HG03095 (cell line): ENCODE data around the gene HAUS2.
"Not testable (repeated sequence)": the region's sequence is repeated elsewhere in the genome, so short reads cannot be mapped to it uniquely, and the experiment has no call there.

ENCODE experiments used
- ATAC-seq: cut with Tn5 transposase; IDR thresholded peaks from one replicate; pipeline ENCODE4 v1.9.1; 2021; ENCODE audit warnings: moderate library complexity; ENCODE audit not compliant: unreplicated experiment

The HAUS2 gene

DNA sequence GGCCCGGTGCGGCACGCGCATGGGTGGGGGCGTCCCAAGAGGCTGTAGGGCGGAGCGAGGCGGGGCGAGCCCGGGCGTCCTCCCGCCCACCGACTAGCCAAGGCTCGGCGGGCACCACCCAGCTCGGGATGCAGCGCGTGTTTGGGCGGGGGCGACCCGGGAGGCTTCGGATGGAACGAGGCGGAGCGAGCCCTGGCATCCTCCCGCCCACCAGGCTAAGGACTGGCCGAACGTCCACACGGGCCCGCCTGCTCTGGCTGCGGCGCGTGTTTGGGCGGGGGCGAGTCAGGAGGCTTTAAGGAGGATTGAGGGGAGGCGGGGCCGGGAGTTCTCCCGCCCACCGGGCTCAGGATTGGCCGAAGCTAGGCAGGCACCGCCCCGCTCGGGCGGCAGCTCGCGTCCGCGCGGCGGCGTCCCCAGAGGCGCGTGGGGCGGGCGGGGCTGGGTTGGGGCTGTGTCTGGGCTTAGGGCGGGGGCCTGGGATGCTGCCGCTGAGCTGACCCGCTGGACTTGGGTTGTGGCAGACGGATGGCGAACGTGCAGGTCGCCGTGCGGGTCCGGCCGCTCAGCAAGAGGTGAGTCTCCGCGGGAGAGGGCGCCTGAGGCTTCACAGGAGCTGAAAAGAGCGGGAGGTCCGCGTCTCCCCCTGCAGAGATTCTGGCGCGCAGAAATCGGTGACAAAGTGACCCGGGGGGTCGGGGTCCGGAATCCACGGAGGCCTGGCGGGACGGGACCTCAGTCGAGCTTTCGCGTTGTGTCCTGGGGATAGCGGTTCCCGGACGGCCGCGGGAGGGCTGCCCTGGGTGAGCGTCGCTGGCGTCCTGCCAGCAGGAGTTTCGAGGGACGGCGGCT, 26.8 kb downstream of the HAUS2 start, which contains the start of gene STARD9:
Gene STARD9, plus strand, starts transcription at position 419 of the 852 bp plus-strand sequence. Its CDS starts 110 bp downstream, at position 529.
- peak; percentile 86 for ATAC-seq

DNA sequence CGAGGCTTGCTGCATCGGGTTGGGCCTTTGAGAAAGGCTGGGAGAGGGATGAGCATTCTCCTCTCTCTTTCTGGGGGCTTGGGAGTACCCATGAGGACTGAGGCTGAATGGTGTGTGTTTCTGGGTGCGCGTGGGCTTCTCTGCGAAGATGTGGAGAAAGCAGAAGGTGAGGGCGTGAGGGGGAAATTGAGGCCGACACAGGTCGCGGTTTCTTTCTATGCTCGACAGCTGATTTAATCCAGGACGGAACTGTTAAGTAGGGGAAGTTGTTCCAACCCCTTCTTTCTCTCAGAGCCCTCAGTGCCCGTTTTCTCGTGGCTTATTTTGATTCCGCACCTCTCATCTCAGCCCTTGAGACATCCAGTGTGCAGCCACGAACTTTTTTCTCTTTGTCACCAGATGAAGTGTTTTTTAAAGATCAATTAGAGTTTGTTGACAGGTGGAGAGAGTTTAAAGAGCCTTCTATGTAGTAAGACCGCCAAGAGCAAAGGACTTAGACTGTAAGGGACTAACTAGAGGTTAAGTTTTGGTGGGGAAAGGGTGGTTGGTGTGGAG, 27.5 kb downstream of the HAUS2 start:
- ATAC-seq, result no peak

DNA sequence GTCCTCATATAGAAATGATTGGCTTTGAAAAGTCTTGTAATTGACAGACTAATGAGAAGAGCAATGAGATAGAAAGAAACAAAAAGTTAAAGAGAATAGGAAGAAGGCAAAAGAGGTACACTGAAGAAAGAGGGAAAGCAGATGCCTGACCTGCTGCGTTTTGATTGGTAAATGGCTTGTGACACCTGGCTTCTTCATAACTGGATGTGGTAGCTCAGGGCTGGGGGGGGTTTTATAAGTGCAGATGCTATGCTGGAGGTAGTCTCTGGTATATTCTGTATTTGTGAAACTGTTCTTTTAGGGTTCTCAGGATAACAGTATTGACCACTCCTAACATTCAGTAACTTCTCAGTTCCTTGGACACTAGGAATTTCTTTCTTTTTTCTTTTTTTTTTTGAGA, 28.1 kb downstream of the HAUS2 start:
- ATAC-seq, result no peak

DNA sequence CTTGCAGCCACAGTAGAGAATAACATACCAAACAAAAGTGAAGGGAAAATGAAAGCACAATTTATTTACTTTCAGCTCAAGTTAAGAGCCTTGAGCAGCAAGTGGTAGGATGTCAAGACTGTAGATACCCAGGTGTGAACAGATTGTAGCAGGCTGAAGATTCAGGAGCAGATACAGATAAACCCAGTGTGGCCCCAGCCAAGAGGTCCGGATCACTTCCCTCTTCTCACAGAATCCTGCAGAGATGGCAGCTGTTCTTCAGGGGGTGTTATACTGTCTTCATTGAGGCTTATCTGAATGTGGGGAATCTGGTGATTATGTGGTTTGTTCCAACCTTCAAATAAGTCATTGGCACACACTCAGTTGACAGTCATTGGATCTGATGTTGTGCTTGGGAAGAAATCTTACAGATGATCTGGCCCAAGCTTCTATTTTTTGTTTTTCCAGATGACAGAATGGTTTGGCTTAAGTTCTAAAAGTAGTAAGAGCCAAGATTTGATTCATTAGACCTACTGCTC, 28.9 kb downstream of the HAUS2 start:
- ATAC-seq, result no peak

DNA sequence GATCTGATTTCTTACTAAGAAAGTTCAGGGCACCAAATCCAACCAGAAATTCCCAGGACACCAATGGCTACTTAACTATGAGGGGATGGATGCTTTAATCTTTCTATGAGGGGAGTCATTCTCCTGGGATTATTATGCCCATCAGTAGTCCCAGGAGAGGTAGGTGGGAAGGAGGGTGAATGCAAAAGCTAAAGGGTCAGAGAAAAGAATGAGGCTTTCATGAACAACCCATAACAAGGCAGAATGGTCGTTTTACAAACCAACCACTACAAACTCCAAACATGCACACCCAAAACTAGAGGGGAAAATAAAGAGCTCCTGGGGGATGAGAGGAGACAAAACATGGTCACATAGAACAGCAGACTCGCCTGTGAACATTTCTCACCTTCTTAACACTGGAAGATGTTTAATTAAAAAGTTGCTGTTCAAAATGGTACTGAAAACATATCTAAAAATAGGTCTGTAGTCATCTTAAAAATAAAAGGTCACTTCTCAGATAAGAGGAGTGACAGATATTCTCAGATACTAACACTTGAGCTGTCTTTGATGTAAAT, 30.4 kb downstream of the HAUS2 start:
- no peak for ATAC-seq

DNA sequence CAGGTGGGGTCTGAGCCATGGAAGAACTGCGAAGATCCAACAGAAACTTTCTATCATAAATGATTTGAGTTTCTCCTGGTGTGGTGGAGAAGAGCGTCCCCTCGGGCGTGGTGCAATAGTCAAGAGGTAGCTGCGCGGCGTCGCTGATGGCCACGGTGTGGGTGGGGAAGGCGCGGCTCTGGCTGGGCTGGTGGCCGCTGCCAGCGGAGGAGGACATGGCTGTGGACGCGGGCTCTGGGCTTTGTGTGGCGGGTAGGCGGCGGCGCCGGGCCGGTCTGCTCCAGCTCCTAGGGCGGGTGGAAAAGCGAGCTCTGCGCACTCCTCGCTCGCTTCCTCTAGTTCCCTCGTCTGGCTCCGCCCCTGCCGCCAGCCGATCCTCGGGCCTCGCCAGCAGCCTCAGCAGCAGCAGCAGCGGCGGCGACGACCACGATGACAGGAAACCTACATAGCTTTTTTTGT, 32.7 kb downstream of the HAUS2 start:
- ATAC-seq, result peak; percentile 82

DNA sequence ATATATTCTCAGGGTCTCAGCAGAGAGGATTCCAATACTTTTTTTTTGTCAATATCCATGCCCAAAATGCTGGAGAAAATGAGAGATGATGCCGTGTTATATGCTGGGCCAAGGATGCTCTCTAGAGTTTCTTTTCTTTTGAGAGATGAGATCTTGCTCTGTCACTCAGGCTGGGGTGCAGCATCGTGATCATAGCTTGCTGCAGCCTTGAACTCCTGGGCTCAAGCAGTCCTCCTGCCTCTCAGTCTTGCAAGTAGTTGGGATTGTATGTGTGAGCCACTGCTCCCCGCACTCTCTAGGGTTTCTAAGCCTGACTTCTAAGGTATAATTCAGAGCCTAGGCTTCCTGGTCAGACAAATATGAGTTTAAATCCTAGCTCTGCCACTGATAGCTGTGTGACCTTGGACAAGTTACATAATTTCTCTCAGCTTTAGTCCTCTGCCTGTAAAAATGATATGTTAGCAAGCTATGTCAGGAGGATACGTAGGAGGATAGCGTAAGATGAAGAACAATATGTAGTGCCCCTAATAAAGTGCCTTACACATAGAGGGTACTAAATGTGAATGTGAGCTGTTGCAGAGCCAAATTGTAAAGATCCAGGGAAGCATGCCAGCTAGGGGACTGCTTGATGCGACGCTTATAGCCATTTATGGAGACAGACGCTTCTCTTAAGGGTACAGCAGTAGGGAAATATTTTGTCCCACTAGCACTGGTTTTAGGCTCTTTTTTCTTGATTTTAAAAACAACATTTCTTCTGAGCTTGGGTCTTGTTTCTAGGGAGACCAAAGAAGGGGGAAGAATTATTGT, 34.1 kb downstream of the HAUS2 start:
- no peak for ATAC-seq

DNA sequence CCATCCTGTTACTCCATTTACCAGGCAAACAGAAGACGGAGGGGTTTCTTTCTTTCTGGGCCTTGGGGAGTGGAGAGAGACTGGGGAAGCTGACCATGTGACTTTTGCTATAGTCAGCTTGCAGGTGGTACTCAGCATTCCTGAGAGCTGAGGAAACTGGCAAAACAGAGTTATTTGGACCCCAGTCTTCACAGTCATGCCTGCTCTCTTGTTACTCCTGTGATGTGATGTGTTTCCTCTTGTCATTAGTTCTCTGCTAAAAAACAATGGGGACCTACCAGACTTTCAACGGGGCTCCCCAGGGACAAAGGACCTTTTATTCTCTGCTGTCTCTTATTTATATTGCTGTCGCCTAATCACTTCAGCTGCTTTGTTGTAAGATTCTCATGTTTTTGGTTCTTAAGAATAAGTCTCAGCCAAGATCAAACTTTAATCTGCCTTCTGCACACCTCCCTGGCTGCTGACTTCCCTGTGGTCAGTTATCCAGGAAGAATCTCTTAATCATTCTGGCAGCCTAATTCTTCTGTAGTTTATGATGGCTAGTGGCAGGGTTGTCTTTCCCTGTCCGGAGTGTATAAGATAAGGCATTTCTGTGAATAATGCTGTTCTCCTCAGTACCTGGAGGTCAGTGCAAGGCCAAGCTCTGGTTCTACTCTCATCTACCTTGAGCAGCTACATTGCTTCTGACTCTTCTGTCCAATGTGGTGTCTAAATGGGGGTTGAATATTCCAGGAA, 35.6 kb downstream of the HAUS2 start:
- no peak for ATAC-seq

DNA sequence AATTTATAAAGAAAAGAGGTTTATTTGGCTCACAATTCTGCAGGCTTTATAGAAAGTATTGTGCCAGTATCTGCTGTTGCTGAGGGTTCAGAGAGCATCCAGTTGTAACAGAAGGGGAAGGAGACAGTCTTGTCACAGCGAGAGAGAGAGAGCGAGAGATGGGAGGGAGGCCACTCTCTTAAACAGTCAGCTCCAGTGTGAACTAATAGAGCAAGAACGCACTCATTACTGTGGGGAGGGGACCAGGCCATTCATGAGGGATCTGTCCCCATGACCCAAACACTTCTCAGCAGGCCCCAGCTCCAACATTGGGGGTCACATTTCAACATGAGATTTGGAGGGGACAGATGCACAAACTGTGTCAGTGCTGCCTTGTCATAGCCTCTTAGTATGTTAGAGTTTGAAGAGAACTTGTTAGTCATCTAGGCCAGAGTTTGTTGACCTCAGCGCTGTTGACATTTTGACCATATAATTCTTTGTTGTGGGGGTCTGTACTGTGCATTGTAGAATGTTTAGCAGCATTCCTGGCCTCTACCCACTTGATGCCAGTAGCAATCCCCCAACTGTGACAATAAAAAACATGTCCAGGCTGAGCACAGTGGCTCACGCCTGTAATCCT, 42.1 kb downstream of the HAUS2 start:
- no peak for ATAC-seq

DNA sequence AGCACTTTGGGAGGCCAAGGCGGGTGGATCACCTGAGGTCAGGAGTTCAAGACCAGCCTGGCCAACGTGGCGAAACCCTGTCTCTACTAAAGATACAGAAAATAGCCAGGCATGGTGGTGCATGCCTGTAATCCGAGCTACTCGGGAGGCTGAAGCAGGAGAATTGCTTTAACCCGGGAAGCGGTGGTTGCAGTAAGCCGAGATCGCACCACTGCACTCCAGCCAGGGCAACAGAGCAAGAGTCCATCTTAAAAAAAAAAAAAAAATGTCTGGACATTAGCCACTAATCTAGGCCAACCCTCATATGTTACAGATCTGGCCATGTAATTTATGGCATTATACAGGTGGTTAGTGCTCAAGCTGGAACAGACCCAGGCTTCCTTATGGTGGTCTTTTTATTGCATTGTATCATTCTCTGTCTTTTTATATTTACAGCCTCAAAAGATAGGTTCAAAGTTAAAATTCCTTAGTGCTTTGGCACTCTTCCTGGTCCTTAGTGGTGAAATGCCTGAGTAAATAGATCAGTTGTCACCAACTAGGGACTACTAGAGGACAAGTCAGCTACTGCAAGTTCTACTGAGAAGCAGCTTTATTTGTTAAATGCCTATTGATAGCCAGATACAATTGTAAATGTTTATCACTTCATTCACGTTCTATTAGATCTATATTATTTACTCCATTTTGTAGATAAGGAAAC, 42.7 kb downstream of the HAUS2 start:
- no peak for ATAC-seq

DNA sequence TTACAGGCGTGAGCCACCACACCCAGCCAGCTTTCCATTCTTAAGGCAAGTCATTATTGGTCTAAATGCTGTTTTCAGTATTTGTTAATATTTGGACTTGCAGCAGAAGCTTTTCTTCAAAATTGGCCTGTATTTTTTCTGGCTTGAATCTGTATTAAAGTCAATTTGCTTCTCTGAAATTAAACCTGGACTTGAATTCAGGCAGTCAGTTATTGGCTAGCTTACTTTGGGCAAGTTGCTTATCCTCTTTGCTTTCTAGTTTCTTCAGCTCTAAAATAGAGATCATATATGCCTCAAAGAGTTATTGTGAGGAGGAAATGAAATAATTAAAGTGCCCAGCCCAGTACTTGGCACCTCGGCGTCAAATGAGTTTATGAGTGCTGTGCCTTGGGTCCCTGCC, 44.1 kb downstream of the HAUS2 start:
- no peak for ATAC-seq

DNA sequence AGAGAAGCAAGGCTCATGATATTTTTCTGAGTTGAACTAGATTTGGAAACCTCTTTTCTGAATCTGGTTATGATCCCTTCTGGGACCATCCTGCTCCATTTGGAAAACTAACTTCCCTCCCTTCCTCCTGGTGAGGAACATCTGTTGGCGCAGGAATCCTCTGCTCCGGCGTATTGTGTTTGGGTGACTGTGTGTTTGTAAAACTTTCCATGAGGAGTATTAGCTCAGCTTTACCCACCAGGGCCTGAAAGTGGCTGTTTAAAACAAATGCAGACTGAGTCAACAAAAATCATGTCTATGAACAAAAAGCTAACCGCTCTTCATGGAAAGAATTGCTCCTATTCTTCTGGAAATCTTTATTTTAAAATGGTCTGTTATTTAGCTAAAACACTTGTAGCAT, 44.5 kb downstream of the HAUS2 start:
- no peak for ATAC-seq

DNA sequence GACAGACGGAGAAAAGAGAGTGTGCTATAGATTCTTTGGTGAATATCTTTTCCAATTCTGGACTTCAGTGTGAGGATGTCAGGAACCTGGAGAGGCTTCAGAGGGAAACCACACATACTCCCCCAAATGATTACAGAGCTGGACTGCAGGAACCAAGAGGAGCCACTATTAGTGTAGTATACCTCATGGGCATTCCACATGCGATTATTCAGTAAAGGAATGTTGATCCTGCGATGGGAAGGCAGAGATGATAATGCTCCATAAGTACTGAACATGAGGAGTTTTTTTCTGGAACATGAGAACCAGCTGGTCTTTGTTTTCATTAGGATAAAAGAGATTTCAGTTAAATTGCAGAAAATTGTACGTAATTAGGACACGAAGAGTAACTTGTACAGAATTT, 45.5 kb downstream of the HAUS2 start:
- ATAC-seq, result no peak

DNA sequence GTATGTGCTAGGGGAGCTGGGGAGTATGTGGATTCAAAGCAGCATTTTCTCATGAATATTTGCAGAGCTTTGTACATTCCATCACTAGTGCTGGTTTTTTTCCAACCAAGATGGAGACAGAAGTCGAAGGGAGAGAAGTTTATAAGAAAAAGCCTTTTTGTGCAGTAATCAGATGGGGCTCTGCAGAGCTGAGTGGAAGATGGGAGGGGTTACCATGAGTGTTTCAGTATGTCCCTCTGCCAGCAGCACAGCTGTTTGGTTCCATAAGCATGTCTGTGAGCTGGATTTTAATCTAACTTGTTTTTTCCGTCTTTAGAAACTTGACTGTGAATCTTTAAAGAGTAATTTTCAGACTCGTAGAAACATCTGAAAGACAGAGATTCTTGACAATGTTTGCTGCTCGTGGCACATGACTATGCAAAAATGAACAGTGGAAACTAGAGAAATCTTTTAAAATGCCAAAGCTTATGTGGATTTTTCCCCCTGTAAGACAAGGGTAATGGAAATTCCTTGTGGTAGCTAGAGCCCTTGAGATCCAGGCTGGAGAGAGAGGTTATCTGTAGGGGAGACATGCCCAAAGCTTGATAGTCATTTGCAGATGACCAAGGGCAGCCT, 47.1 kb downstream of the HAUS2 start:
- ATAC-seq, result no peak

DNA sequence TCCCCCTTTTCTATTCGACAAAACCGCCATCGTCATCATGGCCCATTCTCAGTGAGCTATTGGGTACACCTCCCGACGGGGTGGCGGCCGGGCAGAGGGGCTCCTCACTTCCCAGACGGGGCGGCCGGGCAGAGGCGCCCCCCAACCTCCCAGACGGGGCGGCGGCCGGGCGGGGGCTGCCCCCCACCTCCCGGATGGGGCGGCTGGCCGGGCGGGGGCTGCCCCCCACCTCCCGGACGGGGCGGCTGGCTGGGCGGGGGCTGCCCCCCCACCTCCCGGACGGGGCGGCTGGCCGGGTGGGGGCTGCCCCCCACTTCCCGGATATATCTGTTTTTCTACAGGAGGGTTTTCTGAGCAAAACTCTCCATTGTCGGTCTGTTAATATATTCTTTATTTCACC, 52.7 kb downstream of the HAUS2 start:
- ATAC-seq, result not testable (repeated sequence)

DNA sequence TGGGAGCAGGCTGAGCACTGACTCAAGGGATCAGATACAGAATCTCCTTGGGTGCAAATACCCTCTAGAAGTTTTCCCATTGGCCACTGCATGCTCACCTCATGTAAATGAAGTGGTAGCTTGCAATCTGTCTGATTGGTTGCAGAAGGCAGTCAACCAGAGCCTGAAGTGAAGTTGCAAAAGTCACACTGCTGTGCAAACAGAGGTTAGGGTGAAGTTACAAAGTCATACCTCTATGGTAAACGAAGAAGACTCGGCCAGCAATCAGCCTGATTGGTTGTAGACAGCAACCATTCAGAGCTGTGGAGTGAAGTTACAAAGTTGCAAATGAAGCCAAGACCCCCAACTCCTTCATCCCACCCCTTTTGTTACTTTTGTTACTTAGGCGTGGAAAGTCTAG, 53.9 kb downstream of the HAUS2 start:
- no peak for ATAC-seq

DNA sequence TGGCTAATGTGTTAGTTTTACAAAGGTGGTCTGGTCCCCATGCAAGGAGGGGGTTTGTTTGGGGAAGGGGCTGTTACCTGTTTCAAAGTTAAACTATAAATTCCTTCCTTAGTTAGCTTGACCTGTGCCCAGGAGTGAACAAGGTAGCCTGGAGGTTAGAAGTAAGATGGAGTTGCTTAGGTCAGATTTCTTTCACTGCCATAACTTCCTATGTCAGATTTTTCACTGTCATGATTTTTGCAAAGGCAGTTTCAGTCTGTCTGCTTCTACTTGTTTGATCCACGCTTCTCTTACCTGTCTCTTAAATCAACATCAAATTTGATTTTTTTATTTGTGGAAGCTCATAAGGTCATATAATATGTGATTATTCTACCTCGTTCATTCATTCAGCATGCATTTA, 55.3 kb downstream of the HAUS2 start:
- ATAC-seq, result no peak

DNA sequence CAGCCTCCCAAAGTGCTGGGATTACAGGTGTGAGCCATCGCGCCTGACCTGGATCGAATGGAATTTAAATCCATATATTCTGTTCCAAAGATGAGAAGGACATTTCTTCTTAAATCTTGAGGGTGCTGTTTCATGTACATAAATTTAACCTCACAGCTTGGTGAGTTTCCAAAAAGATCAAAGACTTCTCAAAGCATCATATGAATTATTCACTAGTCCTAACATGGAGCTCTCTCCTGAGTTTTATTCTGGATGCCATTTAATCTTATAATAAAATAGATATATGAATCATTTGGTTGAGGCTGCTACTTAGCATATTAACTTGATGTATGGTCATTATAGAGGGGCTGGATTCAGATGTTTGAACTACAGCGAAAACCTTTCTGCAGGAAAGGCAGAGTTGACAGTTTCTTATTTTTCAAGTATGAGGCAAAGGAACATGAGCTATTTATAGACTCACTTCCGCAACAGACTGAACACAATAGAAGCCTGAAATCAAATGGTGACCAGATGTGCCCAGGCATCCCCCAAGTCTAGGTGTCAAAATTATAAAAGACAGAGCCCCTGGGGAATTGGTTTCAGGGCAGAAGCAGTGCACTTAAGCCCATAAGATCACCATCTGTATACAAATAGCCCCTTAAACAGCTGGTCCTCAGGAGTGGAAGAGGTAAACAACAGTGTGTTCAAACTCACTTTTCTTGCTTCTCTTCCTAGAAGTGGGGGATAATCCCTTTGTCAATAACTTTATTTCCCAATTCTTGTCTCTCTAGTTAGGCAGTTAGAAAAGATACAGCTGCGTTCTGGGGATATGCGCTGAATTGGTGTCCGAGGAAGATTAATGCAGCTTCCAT, 56.5 kb downstream of the HAUS2 start:
- no peak for ATAC-seq
